Sigmoid colon (tissue), 3 donors: ENCODE data around the gene RHO.

Source experiments
- CTCF ChIP-seq, 4 experiments: fragments of 450-650 bp in 3 of 4; fragments of 200-600 bp in 1 of 4; IDR thresholded peaks; one replicate each; pipeline ENCODE4 v1.5.1; 2016 to 2019; ENCODE audit warnings: antibody characterized with exemption in 4 of 4, mild to moderate bottlenecking in 3 of 4, moderate library complexity in 2 of 4
- POLR2A ChIP-seq, 2 donors: fragments of 450-650 bp; IDR thresholded peaks; one replicate each; pipeline ENCODE4 v1.6.1; 2016; ENCODE audit warnings: antibody characterized with exemption in 2 of 2, mild to moderate bottlenecking in 2 of 2, moderate library complexity in 2 of 2

- no peak for TF ChIP-seq CTCF (IDR thresholded peaks at IDR 0.05)
- no peak for TF ChIP-seq POLR2A (IDR thresholded peaks at IDR 0.05)
These were observed 47.6 kb downstream of the RHO start for GRCh38 chr3:129575997-129576384.
